Inferior parietal cortex (tissue), 1 donor: ENCODE measurements around the gene NDUFB7.
A peak's percentile ranks its signal among the peaks of the same experiment; 100 is the strongest.
"Not testable (repeated sequence)": the region's sequence is repeated elsewhere in the genome, so short reads cannot be mapped to it uniquely, and the experiment has no call there.

Experiments used
- DNase-seq: peaks from one replicate; pipeline ENCODE4 v3.0.0-alpha.2; 2016; ENCODE audit errors: extremely low spot score

Gene NDUFB7

DNA sequence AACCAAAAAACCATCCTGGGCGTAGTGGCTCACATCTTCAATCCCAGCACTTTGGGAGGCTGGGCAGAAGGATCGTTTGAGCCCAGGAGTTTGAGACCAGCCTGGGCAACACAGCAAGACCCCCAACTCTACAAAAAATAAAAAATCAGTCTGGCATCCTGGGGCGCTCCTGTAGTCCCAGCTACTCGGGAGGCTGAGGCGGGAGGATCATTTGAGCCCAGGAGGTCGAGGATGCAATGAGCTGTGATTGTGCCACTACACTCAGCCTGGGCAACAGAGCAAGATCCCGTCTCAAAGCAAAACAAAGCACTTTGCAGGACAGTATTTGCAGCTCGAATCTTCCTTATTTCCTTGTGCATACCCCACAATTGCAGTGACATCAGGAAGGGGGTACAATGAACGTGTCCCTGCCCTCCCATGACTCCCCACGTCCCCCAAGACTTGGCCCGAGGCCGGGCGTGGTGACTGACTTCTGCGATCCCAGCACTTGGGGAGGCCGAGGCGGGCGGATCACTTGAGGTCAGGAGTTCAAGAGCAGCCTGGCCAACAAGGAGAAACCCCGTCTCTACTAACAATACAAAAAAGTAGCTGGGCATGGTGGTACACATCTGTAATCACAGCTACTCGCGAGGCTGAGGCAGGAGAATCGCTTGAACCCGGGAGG is 870 bp downstream of the NDUFB7 start:
- no peak for DNase-seq

DNA sequence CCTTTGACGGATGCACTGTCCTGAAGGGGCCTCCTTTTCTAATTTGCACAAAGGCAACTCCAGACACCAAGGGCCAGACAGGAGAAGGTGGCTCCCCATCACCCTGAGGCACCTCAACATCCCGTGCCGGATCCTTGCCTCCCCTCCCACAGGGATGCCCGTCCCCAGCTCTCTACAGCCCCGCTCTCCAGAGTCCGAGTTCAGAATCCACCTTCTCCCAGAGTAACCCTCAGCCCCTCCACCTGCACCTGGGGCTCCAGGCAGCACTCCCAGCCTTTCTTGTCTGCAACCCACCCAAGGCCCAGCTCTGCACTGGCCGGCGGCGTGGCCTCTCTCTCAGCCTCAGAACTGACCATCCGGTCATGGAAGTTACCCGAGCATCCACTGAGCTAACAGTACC is 4.8 kb downstream of the NDUFB7 start:
- DNase-seq = no peak

DNA sequence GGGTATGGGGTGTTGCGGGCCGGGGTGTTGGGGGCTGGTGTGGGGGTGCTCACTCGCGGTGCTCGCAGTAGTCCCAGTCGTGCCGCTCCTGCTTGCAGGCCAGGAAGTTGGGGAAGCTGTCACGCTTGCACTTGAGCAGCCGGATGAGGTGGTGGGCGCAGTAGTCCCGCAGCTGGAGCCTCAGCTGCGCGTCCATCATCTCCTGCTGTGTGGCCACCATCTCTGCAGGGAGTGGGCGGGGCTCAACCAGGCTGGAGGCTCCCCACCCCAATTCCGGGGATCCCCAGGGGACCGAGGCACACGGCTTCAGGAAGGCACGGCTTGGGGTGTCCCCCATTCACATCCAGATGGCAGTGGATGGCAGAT is 5.2 kb downstream of the NDUFB7 start:
- no peak for DNase-seq

DNA sequence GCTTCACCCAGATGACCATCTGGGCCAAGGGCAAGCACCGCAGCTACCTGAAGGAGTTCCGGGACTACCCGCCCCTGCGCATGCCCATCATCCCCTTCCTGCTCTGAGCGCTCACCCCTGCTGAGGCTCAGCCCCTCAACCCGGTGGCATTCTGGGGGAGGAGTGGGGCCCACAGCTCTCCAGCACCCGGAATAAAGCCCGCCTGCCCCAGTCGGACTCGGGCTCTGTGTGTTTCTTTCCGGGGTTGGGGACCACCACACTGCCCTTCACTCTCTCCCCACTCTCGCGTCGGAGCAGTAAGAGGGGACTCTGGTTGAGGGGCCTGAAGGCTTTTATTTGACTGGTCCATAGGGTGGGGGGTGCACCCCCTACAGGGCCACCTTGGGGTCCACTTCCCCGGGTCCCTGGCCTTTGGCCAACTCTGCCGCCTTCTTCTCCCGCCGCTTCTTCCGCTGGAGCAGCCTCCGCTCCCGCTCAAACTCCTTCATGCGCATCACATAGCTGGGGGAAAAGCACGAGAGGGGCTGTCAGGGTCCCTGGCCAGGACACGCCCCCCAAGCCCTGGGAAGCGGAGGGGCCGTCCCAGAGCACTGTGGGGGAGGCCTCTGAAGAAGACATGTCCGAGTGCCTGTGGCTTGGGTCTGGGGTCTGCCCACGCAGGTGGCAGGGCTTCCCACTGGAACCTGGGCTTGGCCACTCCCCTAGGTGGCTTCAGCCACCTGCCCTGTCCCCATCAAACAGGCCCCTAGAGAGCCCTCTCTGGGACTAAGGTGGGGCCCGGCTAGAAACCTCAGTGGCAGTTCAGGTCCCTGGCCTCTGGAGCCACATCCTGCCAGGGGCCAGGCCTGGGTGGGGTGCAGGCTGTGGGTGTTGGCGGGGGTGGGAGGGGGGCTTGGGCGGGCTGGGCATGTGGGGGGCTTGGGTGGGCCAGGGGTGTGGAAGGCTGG is 5.8 kb downstream of the NDUFB7 start:
- DNase-seq = no peak

DNA sequence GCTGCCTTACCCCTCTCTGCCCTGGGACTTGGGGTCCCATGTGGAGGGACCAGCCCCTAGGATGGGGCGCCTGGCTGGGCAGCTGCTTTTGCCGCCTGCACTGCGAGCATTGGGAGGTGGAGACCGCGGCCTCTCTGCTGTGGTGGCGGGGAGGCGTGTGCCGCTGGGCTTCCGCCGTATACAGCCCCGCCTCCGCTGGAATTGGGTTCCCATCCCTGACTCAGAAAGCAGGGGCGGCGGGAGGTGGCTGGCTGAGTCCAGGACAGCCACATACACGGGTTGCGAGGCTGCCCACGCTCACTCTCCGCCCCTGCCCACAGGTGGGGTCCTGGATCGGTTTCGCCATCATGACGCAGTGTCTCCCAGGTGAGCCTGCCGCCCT is 6.6 kb downstream of the NDUFB7 start:
- no peak for DNase-seq

DNA sequence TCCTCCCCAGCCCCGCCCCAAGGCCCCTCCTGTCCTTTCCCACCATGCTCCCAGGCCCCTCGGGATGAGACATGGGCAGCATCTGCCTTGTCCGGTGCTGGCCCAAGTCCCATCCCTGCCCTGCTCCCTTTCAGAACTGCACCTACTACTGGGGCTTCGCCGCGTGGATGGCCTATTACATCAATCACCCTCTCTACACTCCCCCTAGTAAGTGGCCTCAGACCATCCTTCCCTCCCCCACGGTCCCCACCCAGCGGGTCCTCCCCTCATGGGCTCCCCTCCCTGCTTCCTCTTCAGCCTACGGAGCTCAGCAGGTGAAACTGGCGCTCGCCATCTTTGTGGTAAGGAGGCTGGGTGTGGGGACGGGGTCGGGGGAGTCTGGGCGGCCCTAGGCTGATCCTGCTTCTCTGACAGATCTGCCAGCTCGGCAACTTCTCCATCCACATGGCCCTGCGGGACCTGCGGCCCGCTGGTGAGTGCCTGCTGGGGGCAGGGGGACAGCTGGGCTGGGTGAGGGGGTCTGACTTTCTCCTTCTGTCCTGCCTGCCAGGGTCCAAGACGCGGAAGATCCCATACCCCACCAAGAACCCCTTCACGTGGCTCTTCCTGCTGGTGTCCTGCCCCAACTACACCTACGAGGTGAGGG is 7.1 kb downstream of the NDUFB7 start:
- not testable (repeated sequence) for DNase-seq

DNA sequence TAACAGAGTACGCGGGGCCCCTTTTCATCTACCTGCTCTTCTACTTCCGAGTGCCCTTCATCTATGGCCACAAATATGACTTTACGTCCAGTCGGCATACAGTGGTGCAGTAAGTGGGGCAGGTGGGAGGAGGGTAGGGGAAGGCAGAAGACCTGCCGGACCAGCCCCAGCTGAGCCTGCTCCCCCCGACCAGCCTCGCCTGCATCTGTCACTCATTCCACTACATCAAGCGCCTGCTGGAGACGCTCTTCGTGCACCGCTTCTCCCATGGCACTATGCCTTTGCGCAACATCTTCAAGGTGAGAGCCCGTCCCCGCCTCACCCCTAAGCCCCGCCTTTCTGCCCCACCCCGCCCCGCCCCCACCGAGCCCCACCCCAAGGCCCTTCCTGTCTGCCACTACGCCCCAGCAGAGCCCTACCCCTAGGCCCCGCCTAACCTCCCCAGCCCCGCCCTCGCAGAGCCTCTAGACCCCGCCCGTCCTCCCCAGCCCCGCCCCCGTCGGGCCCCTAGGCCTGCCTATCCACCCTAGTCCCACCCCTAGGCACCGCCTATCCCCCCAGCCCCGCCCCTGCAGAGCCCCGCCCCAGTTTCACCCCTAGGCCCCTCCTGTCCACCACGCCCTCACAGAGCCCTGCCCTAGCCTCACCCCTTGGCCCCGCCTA is 7.7 kb downstream of the NDUFB7 start:
- DNase-seq = no peak

DNA sequence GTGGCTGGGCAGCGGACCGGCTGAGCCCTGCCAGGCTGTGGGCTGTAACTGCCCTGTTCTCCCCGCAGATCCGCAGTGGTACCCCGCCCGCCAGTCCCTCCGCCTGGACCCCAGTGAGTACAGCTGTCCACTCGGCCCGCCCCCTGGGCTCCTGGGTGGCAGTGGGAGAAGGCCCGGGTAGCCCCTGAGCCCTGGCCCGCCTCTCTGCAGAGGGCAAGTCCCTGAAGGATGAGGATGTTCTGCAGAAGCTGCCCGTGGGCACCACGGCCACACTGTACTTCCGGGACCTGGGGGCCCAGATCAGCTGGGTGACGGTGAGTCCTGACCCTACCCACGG is 8.3 kb downstream of the NDUFB7 start:
- DNase-seq = no peak

DNA sequence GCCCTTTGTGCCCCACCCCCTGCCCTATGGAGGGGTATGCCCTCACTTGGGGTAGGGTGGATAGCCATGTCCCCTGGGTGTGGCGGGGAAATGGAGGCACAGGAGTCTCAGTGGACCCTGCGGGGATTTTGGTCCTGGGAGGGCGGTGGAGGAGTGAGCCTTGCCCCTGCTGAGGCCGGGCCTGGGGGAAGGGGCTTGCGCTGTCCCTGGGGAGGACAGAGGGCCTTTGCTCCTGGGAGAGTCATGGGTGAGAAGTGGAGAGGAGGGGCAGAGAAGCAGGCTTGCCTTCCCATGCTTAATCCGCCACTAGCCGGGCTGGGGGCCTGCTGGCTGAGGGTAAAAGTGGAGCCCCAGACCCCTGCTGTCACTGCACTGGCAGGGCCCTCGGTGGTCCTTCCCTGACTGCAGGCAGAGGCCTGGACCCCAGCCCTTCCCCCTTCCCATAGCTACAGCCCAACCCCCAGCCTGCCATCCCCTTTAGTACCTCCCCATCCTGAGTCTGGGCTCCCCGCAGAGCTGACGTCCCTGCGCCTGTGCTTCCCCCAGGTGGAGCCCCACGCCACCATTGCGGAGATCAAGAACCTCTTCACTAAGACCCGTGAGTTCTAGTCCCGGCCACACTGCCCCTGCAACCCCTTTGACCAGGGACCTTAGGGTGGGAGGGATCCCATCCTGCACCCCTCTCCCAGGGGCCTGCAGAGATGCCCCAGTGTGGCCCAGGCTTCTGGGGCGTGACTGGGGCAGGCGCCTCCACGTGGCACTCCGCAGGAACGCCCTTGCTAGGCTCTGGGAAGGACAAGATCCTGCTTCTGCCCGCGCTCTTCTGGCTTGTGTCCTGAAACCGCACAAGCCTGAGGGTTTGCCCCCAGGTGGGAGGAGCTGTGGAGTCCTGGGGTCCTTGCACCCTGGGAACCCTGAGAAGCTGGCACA is 8.9 kb downstream of the NDUFB7 start:
- DNase-seq = no peak

DNA sequence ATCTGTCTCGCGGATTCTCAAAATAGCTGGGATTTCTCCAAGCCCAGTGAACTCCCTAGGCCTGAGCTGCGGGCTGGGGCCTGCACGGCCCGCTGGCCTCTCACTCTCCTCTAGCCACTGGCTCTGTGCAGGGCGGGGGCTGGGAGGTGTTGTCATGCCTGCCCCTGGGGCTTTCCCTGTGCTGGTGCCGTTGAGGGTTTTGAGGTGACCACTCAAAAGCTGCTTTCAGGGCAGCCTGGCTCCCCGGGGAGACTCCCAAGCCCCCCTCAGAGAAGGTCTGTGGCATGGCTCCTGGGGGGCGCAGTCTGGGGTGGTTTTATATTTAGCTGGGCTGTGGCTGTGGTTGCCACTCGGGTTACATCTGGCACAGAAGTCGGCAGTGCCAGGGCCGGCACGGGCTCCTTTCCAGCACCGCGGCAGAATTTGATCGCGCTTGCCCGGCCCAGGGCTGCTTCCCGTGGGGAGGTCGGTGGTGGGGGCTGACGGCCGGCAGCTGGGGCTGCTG is 10.0 kb downstream of the NDUFB7 start:
- no peak for DNase-seq

DNA sequence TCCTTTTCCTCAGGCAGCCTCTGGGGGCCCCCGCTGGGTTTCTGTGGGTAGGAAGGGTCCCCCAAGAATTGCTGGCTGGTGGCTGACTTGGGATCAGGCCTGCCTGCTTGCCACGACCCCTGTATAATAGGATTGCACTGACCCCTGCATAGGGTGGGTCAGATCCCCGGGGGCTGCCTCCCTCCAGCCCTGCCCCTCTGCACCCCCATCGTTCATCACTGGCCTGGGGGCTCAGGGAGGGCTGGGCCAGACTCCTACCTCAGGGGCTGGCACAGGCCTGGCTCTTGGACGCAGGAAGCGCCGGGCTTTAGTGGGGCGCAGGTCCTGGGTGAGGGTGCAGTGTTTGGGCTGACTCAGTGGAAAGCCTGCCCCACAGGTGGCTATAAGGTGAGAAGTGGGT is 10.6 kb downstream of the NDUFB7 start:
- DNase-seq = no peak

DNA sequence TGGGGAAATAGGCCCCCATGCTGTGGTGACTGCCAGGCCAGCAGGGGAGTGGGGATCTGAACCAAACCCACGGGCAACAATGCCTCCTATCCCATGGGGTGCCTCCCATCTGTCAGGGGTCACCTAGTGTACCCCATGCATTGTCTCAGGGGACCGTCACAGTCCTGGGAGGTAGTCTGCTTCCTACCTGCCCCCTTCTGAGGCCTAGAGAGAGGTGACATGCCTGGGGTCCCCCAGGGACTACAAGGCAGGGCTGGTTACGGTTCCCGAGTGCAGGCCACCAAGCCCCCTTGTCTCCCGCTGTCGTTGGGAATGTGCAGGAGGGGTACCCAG is 11.1 kb downstream of the NDUFB7 start:
- no peak for DNase-seq

DNA sequence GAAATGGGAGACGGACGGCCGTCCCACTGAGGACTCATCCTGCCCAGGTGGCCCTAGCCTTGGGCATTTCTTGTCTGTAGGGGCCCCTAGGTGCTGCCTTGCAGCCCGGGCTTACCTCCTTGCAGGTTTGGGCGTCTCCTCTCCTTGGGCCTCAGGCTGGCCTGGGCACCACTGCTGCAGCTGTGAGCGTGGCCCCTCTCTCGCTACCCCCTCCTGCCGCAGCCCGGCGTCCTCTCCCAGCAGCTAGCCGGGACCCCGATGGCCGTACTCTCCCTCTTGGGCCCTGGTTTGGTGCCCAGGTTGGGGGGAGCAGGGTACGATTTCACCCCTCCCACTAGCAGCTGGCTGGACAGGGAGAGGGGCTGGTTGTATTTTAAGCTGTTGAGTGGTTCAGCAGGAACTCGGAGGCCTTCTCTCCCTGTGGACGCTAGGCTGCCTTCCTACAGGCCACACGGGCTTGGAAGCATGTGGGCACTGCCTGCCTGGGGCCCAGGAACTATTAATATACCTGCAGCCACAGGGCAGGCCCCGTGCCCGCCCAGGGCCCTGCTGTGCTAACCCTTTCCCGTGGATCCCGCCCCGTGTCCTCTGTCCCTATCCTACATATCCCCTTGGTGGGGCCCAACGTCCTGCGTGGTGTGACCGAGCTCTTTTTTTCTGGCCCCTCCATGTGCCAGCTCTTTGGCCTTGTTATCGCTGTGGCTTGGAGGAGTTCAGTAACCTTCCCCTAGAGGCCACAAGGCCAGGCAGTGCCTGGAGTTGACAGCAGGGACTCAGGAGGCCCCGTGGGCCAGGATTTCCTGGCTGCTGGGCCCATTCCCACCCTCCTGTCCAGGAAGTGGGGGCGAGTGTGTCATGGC is 11.7 kb downstream of the NDUFB7 start:
- DNase-seq = no peak

DNA sequence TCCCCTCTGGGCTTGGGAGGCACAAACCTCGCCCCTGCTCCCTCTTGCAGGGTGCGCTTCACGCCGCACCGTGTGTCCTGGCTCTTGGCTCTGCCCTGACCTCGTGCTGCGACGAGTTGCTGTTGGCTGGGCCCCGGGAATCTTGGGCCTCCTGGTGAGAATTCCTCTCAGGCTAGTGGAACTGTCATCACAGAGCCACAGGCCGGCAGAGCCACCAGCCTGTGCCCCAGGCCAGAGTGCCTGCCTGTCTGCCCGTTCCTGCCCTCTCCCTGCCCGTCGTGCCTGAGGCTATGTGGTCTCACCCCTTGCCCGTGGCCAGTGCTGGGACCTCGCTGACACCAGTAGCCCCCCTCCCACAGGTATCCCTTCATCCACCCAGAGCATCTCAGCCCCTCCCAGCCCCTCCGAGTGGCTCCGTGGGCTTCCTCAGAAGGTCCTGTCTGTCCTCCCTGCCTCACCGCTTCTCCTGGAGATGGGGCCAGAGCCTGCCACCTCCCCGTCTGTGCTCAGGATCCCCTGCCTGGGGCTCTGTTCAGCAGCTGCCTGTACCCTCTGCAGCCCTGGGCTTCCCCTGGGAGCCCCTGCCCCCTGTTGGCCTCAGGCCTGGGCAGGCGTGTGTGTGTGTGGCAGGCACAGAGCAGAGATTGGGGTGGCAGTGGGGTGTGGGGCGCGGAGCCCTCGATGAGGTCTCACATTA is 13.3 kb downstream of the NDUFB7 start:
- no peak for DNase-seq

DNA sequence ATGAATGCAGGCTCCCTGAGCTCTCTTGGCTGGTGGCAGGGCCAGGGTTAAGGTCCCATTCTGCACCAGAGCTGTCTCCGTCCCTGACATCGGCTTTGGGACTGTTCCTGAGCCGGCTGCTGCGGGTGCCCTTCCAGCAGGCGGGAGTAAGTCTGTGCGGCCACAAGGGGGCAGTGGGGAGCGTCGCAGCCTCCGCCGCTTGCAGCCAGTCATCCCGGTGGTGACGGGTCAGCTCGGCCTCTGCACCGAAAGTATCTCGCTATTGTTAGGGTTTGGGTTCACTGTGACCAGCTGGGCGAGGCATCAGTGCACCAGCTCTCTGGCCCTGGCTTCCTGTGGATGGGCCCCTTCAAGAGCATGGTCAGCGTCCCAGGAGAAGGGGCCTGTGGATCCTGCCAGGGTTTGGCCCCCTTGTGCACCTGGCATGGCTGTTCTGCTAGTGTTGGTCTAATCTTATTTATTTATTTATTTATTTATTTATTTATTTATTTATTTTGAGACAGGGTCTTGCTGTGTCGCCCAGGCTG is 15.1 kb downstream of the NDUFB7 start:
- peak; percentile 77 for DNase-seq

DNA sequence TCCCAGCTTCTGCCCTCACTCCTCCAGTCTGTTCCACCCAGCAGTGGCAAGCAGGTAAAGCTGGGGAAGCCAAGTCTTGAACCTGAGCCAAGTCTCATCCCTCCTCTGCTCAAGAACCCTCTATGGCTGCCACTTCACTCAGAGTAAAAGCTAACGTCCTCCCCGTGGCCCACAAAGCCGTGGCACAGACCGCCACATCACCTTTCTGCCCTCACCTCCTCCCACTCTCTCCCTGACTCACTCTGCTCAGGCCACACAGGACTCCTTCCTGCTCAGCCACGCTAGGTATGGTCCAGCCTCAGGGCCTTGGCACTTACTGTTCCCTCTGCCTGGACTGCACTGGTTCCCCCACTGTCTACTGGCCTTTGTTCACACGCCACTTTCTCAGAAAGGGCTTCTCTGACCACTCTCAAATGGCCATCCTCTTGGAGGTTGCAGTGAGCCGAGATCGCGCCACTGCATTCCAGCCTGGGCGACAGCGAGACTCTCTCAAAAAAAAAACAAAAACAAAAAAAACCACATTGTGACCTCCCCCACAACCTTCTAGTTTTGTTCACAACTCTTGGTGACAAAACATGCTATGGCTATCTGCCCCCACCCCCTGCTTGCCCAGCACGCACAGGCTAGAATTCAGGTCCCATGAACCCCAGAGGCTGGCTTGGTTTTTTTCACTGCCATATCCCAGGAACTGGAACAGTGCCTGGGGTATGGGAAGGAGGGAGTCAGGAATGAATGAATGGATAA is 15.8 kb downstream of the NDUFB7 start:
- no peak for DNase-seq

DNA sequence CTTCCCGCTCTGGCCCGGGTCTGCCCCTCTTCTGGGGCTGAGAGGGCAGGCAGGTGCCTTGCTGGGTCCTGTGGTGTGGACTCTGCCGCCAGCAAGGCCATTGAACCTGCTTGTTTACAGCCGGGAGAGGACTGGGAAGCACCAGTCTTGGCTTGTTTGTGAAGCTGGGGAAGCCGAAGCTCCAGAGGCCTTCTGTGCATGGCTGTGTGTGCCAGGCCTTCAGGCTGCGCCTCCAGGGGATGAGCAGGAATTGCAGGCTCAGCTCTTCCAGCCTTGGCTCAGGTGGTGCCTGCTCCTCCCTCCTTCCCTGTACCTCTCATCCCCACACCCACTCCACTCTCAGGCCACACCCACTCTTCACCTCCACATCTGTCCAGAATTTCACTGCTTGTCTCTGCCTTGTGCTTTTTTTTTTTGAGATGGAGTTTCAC is 17.5 kb downstream of the NDUFB7 start:
- DNase-seq = no peak

DNA sequence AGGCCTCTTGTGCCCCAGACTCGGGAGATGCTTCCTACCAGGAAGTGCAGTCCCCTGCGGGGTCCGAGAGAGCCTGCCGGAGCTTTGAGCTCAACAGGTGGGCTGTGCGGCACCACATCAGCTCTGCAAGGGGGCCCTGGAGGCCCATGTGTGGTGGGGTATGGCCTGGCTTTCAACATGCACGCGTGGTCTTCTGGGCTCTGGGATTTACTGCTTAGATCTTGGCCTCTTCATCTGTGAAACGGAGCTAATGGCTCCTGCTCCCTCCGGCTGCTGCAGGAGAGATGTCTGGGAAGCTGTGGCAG is 18.0 kb downstream of the NDUFB7 start:
- DNase-seq = no peak
